ENCODE data around the gene JMJD1C.

GRCh38 chr10:63169624-63170023 is 296.2 kb downstream of the JMJD1C start:
- TF ChIP-seq, protein P1, sequence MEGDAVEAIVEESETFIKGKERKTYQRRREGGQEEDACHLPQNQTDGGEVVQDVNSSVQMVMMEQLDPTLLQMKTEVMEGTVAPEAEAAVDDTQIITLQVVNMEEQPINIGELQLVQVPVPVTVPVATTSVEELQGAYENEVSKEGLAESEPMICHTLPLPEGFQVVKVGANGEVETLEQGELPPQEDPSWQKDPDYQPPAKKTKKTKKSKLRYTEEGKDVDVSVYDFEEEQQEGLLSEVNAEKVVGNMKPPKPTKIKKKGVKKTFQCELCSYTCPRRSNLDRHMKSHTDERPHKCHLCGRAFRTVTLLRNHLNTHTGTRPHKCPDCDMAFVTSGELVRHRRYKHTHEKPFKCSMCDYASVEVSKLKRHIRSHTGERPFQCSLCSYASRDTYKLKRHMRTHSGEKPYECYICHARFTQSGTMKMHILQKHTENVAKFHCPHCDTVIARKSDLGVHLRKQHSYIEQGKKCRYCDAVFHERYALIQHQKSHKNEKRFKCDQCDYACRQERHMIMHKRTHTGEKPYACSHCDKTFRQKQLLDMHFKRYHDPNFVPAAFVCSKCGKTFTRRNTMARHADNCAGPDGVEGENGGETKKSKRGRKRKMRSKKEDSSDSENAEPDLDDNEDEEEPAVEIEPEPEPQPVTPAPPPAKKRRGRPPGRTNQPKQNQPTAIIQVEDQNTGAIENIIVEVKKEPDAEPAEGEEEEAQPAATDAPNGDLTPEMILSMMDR (IDR thresholded peaks at IDR 0.05; ENCODE audit: insufficient read depth, low read length, poor library complexity, severe bottlenecking): no peak
- TF ChIP-seq EZH2phosphoT487 (conservative IDR thresholded peaks at IDR 0.05; ENCODE audit: low read length): no peak

Data from SU-DHL-6 (cell line).